Tibial artery (tissue), 4 donors: ENCODE results near the gene NAA40.
A peak's percentile ranks its signal among the peaks of the same experiment; 100 is the strongest.

ENCODE experiments used
- DNase-seq, 2 donors: peaks; one replicate each; pipeline ENCODE4 v3.0.0-alpha.2; 2019
- H3K27ac ChIP-seq, 2 donors: fragments of 200-600 bp; sonication (generic) in 1 of 2; 1 replicate in 1 of 2; 2 replicates in 1 of 2; pipeline ENCODE4 v1.5.1; 2018 to 2019; ENCODE audit warnings: mild to moderate bottlenecking in 1 of 2
- H3K27me3 ChIP-seq, 2 donors: fragments of 200-600 bp; sonication (generic) in 1 of 2; one replicate each; pipeline versions ENCODE4 v1.5.1 to v1.6.0; 2016 to 2019
- H3K36me3 ChIP-seq, 3 donors: fragments of 200-600 bp; sonication (generic) in 2 of 3; one replicate each; pipeline ENCODE4 v1.5.1; 2016 to 2019; ENCODE audit warnings: mild to moderate bottlenecking in 2 of 3
- H3K4me1 ChIP-seq, 4 donors: fragments of 200-600 bp; sonication (generic) in 2 of 4; 1 replicate in 3 of 4; 2 replicates in 1 of 4; pipeline ENCODE4 v1.5.1; 2016 to 2019
- H3K4me3 ChIP-seq, 2 donors: fragments of 200-600 bp; sonication (generic) in 1 of 2; 1 replicate in 1 of 2; 2 replicates in 1 of 2; pipeline ENCODE4 v1.5.1; 2018 to 2019; ENCODE audit warnings: mild to moderate bottlenecking in 2 of 2
- H3K9me3 ChIP-seq, 3 donors: fragments of 200-600 bp; sonication (generic) in 1 of 3; one replicate each; pipeline ENCODE4 v1.5.1; 2016 to 2019
- CTCF ChIP-seq, 2 experiments: fragments of 200-600 bp in 1 of 2; fragments of 450-650 bp in 1 of 2; IDR thresholded peaks; one replicate each; pipeline ENCODE4 v1.5.1; 2017 to 2019; ENCODE audit warnings: antibody characterized with exemption in 2 of 2, mild to moderate bottlenecking in 1 of 2, moderate library complexity in 1 of 2
- intact Hi-C: fragments of 100-400 bp; cut with DNase I; formaldehyde crosslinking; loops from one replicate; pipeline ENCODE4 v1.15.0; 2023; ENCODE audit warnings: low total_unique reads

The NAA40 gene

GRCh38 chr11:63931045-63931444 is 7.8 kb upstream of the NAA40 start:
- intact Hi-C loops: no loop called here
- no peak for TF ChIP-seq CTCF (IDR thresholded peaks at IDR 0.05)
- no peak overlapping the region for H3K27ac ChIP-seq
- H3K9me3 ChIP-seq: no peaks in the 10 kb centered on the region
- no peaks in the 10 kb centered on the region for H3K36me3 ChIP-seq
- no peak overlapping the region for H3K4me3 ChIP-seq
- H3K27me3 ChIP-seq: no peaks in the 10 kb centered on the region
- no peak for DNase-seq
- peaks cover 0 to 9% (median 1%) of the 10 kb centered on the region in 4 donors for H3K4me1 ChIP-seq

GRCh38 chr11:63931876-63932275 is 6.9 kb upstream of the NAA40 start:
- Histone ChIP-seq H3K27me3 (no peaks in the 10 kb centered on the region), H3K36me3 (no peaks in the 10 kb centered on the region)
- no peak for DNase-seq

GRCh38 chr11:63933459-63933858 is 5.3 kb upstream of the NAA40 start:
- H3K27ac ChIP-seq: no peak overlapping the region
- no peak for DNase-seq

More at GRCh38 chr11:63931876-63932275, 6.9 kb upstream of the NAA40 start:
- intact Hi-C loops: no loop called here
- H3K9me3 ChIP-seq: no peaks in the 10 kb centered on the region
- no peak overlapping the region for H3K4me3 ChIP-seq
- peaks cover 0 to 9% (median 1%) of the 10 kb centered on the region in 4 donors for H3K4me1 ChIP-seq
- no peak overlapping the region for H3K27ac ChIP-seq
- TF ChIP-seq CTCF (IDR thresholded peaks at IDR 0.05): no peak

GRCh38 chr11:63937713-63938478 is 906 bp upstream of the NAA40 start:
- Histone ChIP-seq H3K9me3 (no peaks in the 10 kb centered on the region), H3K36me3 (no peaks in the 10 kb centered on the region), H3K27me3 (no peaks in the 10 kb centered on the region), H3K27ac (peak overlapping the region; percentile 67 to 71), H3K4me1 (peaks cover 0 to 35% (median 14%) of the 10 kb centered on the region in 4 donors), H3K4me3 (peak overlapping the region; percentile 67 to 69)
- intact Hi-C loops: no loop called here
- no peak for TF ChIP-seq CTCF (IDR thresholded peaks at IDR 0.05)
- no peak for DNase-seq

More at GRCh38 chr11:63933459-63933858, 5.3 kb upstream of the NAA40 start:
- Histone ChIP-seq H3K27me3 (no peaks in the 10 kb centered on the region), H3K36me3 (no peaks in the 10 kb centered on the region), H3K4me3 (no peak overlapping the region), H3K9me3 (no peaks in the 10 kb centered on the region), H3K4me1 (peaks cover 0 to 15% (median 4%) of the 10 kb centered on the region in 4 donors)
- intact Hi-C loops: no loop called here
- no peak for TF ChIP-seq CTCF (IDR thresholded peaks at IDR 0.05)

- H3K27me3 ChIP-seq: no peaks in the 10 kb centered on the region
- H3K4me1 ChIP-seq: peaks cover 0 to 25% (median 13%) of the 10 kb centered on the region in 4 donors
- no peaks in the 10 kb centered on the region for H3K9me3 ChIP-seq
- no peak for DNase-seq
- H3K36me3 ChIP-seq: no peaks in the 10 kb centered on the region
- no peak for TF ChIP-seq CTCF (IDR thresholded peaks at IDR 0.05)
- H3K27ac ChIP-seq: peak overlapping the region; percentile 67 to 71
- peak overlapping the region; percentile 67 to 69 for H3K4me3 ChIP-seq
- intact Hi-C loops: no loop called here
Observed at GRCh38 chr11:63939397-63939891, 642 bp downstream of the NAA40 start.
